ENCODE measurements around the gene POLD2.

The POLD2 gene

DNA sequence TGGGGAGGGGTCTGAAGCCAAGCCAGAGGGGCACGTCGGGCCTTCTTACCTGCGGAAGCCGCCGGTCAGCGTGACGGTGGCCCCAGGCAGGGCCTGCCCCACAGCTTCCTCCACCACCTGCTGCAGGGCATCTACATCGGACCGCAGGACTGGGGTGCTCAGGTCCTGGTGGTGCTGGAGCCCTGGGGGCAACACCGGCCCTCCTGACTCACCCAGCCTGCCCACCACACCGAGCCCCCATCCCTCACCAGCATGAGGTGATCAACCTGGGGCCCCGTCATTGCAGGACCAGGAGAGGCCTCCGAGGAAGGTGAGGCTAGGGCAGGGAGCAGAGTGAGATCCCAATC lies 49.0 kb downstream of the POLD2 start:
- no peak for DNase-seq (ENCODE audit: extremely low read depth, low read depth)
- H3K4me3 ChIP-seq (replicated peaks; ENCODE audit: low read depth, low read length) = no peak overlapping the region
- no peak for TF ChIP-seq CTCF (IDR thresholded peaks at IDR 0.05; ENCODE audit: low read depth, low read length, missing control alignments)

DNA sequence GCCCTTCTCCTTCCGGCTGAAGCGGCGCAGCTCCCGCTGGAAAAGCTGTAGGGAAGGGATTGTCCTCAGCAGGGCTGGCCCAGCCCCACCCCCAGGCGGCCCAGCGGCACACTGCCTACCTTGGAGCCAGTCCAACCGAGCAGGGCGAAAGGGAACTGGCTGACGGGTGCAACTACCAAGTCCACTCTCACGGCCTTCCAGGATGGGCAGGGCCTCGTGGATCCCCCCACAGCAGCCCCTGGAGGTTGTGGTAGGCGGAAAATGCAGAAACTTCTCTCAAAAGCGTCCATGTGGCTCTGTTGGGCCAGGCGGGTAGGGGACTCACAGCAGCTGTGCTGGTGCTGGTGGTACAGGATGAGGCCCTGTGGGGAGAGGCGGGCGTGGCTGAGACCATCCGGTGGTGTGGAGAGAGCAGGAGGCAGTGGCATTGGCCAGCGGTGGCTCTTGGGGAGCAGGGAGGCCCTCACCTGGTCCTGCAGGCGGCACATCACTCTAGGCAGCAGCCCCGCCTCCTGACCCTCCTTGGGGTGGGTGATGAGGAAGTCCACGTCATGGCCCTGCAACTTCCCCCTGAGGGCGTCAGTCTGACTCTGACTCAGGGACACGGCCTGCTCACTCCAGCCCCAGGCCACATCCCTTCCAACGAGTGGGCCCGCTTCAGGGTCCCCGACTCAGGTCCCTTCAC lies 49.5 kb downstream of the POLD2 start:
- TF ChIP-seq CTCF (IDR thresholded peaks at IDR 0.05; ENCODE audit: low read depth, low read length, missing control alignments) = no peak
- H3K4me3 ChIP-seq (replicated peaks; ENCODE audit: low read depth, low read length) = no peak overlapping the region
- no peak for DNase-seq (ENCODE audit: extremely low read depth, low read depth)

GRCh38 chr7:44072364-44073231 lies 50.8 kb downstream of the POLD2 start:
- TF ChIP-seq CTCF (IDR thresholded peaks at IDR 0.05; ENCODE audit: low read depth, low read length, missing control alignments) = peak; percentile 93
- H3K4me3 ChIP-seq (replicated peaks; ENCODE audit: low read depth, low read length) = no peak overlapping the region
- peak; percentile 83 for DNase-seq (ENCODE audit: extremely low read depth, low read depth)

DNA sequence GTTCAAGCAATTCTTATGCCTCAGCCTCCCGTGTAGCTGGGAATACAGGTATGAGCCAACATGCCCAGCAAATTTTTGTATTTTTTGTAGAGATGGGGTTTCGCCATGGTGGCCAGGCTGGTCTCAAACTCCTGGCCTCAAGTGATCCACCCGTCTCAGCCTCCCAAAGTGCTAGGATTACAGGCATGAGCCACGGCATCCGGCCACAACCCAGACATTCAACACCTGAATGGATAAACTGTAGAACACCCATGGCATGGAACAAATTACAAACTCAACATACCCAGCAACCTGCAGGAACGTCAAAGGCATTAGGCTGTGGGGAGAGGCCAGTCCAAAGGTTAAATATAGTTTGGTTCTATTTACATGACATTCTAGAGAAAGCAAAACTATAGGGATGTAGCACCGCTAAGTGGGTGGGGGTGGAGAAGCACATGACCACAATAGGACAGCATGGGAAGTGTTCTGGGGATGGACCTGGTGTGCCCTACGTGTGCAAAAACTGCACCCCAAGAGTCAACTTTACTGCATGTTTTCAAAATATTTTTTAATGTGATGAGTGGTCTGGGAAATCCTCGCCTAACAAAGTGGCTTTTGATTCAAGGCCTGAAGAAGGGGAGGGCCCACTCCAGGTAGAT lies 51.5 kb downstream of the POLD2 start:
- no peak overlapping the region for H3K4me3 ChIP-seq (replicated peaks; ENCODE audit: low read depth, low read length)
- TF ChIP-seq CTCF (IDR thresholded peaks at IDR 0.05; ENCODE audit: low read depth, low read length, missing control alignments) = no peak
- no peak for DNase-seq (ENCODE audit: extremely low read depth, low read depth)

DNA sequence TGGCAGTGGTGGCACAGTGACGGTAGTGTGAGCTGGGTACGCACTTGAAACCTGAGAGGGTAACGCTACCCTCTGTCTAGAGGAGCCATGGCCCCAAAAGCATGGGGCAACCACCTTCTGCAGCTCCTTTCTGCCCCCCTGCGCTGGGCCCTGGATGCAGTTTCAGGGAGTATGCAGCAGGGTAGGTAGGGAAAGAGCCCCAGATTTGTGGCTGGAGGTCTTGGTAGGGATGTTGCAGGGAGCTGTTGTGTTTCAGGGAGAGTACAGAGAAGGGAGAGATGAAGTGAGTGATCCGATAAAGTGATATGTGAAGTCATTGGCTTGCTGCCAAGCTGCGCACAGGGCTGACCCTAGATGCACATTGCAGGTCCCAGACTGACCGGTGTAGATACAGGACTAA lies 55.3 kb downstream of the POLD2 start:
- TF ChIP-seq CTCF (IDR thresholded peaks at IDR 0.05; ENCODE audit: low read depth, low read length, missing control alignments) = no peak
- H3K4me3 ChIP-seq (replicated peaks; ENCODE audit: low read depth, low read length) = no peak overlapping the region
- DNase-seq (ENCODE audit: extremely low read depth, low read depth) = no peak

GRCh38 chr7:44067064-44067951 lies 56.0 kb downstream of the POLD2 start:
- no peak for DNase-seq (ENCODE audit: extremely low read depth, low read depth)
- TF ChIP-seq CTCF (IDR thresholded peaks at IDR 0.05; ENCODE audit: low read depth, low read length, missing control alignments) = no peak
- no peak overlapping the region for H3K4me3 ChIP-seq (replicated peaks; ENCODE audit: low read depth, low read length)
